HG03571 (cell line): ENCODE data around the gene ISYNA1.

Experiments
- ATAC-seq: cut with Tn5 transposase; IDR thresholded peaks from one replicate; pipeline ENCODE4 v1.9.1; 2021; ENCODE audit not compliant: unreplicated experiment

Gene ISYNA1

GRCh38 chr19:18468517-18468916 lies 30.6 kb upstream of the ISYNA1 start:
- no peak for ATAC-seq

GRCh38 chr19:18467978-18468377 lies 30.0 kb upstream of the ISYNA1 start:
- ATAC-seq, result no peak

- ATAC-seq, result no peak
Measured at GRCh38 chr19:18466354-18466753, 28.4 kb upstream of the ISYNA1 start.

- ATAC-seq, result no peak
Measured at GRCh38 chr19:18465964-18466339, 28.0 kb upstream of the ISYNA1 start.

GRCh38 chr19:18465214-18465963 lies 27.5 kb upstream of the ISYNA1 start:
- no peak for ATAC-seq

GRCh38 chr19:18464646-18465045 lies 26.7 kb upstream of the ISYNA1 start:
- no peak for ATAC-seq

- ATAC-seq, result no peak
Measured at GRCh38 chr19:18461471-18461870, 23.5 kb upstream of the ISYNA1 start.

- no peak for ATAC-seq
Measured at GRCh38 chr19:18460900-18461299, 23.0 kb upstream of the ISYNA1 start.

GRCh38 chr19:18457483-18458331 lies 19.8 kb upstream of the ISYNA1 start:
- no peak for ATAC-seq

- ATAC-seq, result no peak
Measured at GRCh38 chr19:18456974-18457373, 19.0 kb upstream of the ISYNA1 start.

GRCh38 chr19:18456279-18456678 lies 18.3 kb upstream of the ISYNA1 start:
- no peak for ATAC-seq

GRCh38 chr19:18453269-18454024 lies 15.5 kb upstream of the ISYNA1 start:
- ATAC-seq, result no peak

- ATAC-seq, result no peak
Measured at GRCh38 chr19:18452386-18452785, 14.5 kb upstream of the ISYNA1 start.

- ATAC-seq, result no peak
Measured at GRCh38 chr19:18450931-18451836, 13.3 kb upstream of the ISYNA1 start.

GRCh38 chr19:18450021-18450930 lies 12.3 kb upstream of the ISYNA1 start:
- ATAC-seq, result no peak

GRCh38 chr19:18449552-18449951 lies 11.6 kb upstream of the ISYNA1 start:
- ATAC-seq, result no peak

GRCh38 chr19:18446811-18447359 lies 9.0 kb upstream of the ISYNA1 start:
- ATAC-seq, result no peak

- no peak for ATAC-seq
Measured at GRCh38 chr19:18446145-18446810, 8.3 kb upstream of the ISYNA1 start.
